ENCODE data around the gene UCK1. TPM values are rescaled to one million over a fixed set of nuclear protein-coding genes. Genes with fewer than 3 reads are reported as not detected.

UCK1 gene
- total and polyA plus RNA-seq, 2 donors, result 7.3 to 39.1 TPM

GRCh38 chr9:131487621-131488031, 43.4 kb downstream of the UCK1 start:
- H3K4me1 ChIP-seq (ENCODE audit: insufficient read depth), result no peaks in the 10 kb centered on the region
- H3K36me3 ChIP-seq (ENCODE audit: insufficient read depth), result peaks cover 20% of the 10 kb centered on the region
- 79% methylated on average over 14 of the region's 14 CpGs for WGBS
- no peak overlapping the region for H3K4me3 ChIP-seq (ENCODE audit: low read depth, low read length)
- DNase-seq (ENCODE audit: extremely low spot score), result no peak
- no peak overlapping the region for H3K27ac ChIP-seq (ENCODE audit: low read depth)

DNA sequence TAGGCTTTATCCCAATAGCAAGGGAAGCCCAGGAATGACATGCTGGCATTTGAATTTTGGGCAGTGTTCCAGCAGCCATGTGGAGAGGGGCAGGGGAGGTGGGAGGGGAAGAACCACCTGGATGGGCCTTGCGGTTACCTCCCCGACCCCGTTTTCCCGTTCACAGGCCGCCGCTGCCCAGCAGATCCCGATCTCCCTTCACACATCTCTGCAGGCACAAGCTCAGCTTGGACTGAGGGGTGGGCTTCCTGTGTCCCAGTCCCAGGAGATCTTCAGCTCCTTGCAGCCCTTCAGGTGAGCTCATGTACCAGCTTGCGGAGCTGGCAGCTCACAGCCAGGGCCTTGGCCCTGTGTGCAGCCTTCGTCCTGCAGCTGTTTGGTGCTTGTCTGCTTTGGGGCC, 44.1 kb downstream of the UCK1 start:
- no peak overlapping the region for H3K27ac ChIP-seq (ENCODE audit: low read depth)
- WGBS, result 88% methylated on average over 9 of the region's 9 CpGs
- H3K36me3 ChIP-seq (ENCODE audit: insufficient read depth), result peaks cover 19% of the 10 kb centered on the region
- DNase-seq (ENCODE audit: extremely low spot score), result no peak
- H3K4me3 ChIP-seq (ENCODE audit: low read depth, low read length), result no peak overlapping the region
- no peaks in the 10 kb centered on the region for H3K4me1 ChIP-seq (ENCODE audit: insufficient read depth)

DNA sequence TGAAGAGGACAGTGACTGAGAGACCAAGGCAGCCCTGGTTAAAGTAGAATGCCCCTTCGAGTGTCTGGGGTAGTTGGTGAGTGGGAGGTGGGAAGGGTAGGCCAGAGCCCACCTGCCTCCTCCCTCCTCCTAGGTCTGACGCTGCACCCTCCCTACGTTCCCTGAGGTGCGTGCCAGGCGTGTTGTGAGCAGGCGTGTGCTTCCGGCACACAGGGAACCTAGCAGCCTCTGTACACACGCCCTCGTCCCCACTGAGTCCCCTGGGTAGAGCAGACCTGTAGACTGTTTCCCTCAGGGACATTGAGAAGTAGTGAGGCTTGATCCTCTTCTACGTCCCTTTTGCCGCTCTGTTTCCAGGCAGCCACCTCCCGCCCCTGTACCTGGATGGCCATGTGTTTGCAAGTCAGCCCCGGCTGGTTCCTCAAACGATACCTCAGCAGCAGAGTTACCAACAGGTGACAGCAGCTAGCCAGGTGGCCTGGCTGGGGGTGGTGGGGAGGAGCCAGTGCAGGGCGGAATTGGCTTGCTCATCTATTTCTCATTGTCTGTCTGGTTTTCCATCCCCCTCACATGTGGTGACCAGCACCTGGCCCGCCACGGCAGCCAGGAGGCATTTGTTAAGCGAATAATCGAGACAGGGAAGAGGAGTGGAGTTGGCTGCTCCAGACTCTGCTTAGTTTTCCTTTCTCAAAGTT, 45.2 kb downstream of the UCK1 start:
- WGBS, result 88% methylated on average over 19 of the region's 19 CpGs
- Histone ChIP-seq H3K36me3 (ENCODE audit: insufficient read depth) (peaks cover 19% of the 10 kb centered on the region), H3K27ac (ENCODE audit: low read depth) (no peak overlapping the region), H3K4me1 (ENCODE audit: insufficient read depth) (no peaks in the 10 kb centered on the region), H3K4me3 (ENCODE audit: low read depth, low read length) (no peak overlapping the region)
- no peak for DNase-seq (ENCODE audit: extremely low spot score)

- Histone ChIP-seq H3K4me1 (ENCODE audit: insufficient read depth) (no peaks in the 10 kb centered on the region), H3K36me3 (ENCODE audit: insufficient read depth) (peaks cover 18% of the 10 kb centered on the region), H3K4me3 (ENCODE audit: low read depth, low read length) (no peak overlapping the region), H3K27ac (ENCODE audit: low read depth) (no peak overlapping the region)
- WGBS, result 91% methylated on average over 12 of the region's 12 CpGs
- DNase-seq (ENCODE audit: extremely low spot score), result no peak
These were observed 45.9 kb downstream of the UCK1 start for GRCh38 chr9:131485206-131485605.

DNA sequence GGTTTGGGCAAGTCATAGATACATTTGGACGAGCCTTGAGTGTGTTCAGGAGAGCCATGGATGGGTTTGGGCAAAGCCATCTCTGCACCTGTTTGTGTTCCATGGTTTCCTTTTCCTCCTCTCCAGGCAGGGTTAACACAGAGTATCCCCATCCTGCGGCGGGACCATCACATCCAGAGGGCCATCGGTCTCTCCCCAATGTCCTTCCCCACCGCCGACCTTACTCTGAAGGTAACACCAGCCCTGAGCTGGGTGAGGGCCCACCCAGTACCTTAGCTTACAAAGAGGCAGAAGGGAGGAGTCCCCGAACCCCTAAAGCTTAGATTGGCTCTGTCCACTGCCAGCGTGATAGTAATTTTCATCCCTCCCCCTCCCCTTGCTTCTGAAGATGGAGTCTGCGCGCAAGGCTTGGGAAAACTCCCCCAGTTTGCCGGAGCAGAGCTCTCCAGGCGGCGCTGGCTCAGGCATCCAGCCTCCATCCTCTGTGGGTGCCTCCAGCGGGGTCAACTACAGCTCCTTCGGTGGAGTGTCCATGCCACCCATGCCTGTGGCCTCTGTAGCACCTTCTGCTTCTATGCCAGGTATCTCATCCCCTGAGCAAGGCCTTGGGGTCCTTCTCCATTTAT, 46.4 kb downstream of the UCK1 start:
- Histone ChIP-seq H3K4me3 (ENCODE audit: low read depth, low read length) (no peak overlapping the region), H3K27ac (ENCODE audit: low read depth) (no peak overlapping the region), H3K4me1 (ENCODE audit: insufficient read depth) (no peaks in the 10 kb centered on the region), H3K36me3 (ENCODE audit: insufficient read depth) (peaks cover 15% of the 10 kb centered on the region)
- whole genome bisulfite sequencing, result 93% methylated on average over 15 of the region's 15 CpGs
- DNase-seq (ENCODE audit: extremely low spot score), result no peak

- Histone ChIP-seq H3K4me3 (ENCODE audit: low read depth, low read length) (no peak overlapping the region), H3K27ac (ENCODE audit: low read depth) (no peak overlapping the region), H3K36me3 (ENCODE audit: insufficient read depth) (peaks cover 16% of the 10 kb centered on the region), H3K4me1 (ENCODE audit: insufficient read depth) (no peaks in the 10 kb centered on the region)
- 92% methylated on average over 7 of the region's 7 CpGs for WGBS
- DNase-seq (ENCODE audit: extremely low spot score), result no peak
These were observed 47.0 kb downstream of the UCK1 start for GRCh38 chr9:131484051-131484445.

- no peak for DNase-seq (ENCODE audit: extremely low spot score)
- no peak overlapping the region for H3K4me3 ChIP-seq (ENCODE audit: low read depth, low read length)
- H3K4me1 ChIP-seq (ENCODE audit: insufficient read depth), result no peaks in the 10 kb centered on the region
- no peak overlapping the region for H3K27ac ChIP-seq (ENCODE audit: low read depth)
- H3K36me3 ChIP-seq (ENCODE audit: insufficient read depth), result peaks cover 16% of the 10 kb centered on the region
- WGBS, result 83% methylated on average over 9 of the region's 9 CpGs
These were observed 47.6 kb downstream of the UCK1 start for GRCh38 chr9:131483319-131484050.

DNA sequence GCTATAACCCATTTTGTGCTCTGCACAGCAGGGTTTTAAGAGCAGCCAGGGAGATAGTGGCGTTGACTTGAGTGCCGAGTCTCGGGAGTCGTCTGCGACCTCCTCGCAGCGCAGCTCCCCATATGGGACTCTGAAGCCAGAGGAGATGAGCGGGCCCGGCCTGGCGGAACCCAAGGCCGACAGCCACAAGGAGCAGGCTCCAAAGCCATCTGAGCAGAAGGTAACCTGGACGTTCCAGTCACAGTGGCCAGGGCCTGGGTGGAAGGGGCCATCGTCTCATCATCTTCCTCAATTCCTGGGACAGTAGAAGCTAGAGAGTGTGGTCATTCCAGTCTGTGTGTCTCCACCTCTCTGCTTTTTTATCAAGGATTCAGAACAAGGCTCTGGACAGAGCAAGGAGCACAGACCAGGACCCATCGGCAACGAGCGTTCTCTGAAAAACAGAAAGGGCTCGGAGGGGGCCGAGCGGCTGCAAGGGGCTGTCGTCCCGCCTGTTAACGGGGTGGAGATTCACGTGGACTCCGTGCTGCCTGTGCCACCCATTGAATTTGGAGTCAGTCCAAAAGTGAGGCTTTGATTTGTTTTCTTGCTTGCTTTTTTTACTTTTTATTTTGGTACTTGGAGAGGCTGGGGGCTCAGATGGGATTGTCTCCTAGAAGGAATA, 48.6 kb downstream of the UCK1 start:
- 85% methylated on average over 24 of the region's 24 CpGs for WGBS
- Histone ChIP-seq H3K27ac (ENCODE audit: low read depth) (no peak overlapping the region), H3K36me3 (ENCODE audit: insufficient read depth) (peaks cover 16% of the 10 kb centered on the region)

DNA sequence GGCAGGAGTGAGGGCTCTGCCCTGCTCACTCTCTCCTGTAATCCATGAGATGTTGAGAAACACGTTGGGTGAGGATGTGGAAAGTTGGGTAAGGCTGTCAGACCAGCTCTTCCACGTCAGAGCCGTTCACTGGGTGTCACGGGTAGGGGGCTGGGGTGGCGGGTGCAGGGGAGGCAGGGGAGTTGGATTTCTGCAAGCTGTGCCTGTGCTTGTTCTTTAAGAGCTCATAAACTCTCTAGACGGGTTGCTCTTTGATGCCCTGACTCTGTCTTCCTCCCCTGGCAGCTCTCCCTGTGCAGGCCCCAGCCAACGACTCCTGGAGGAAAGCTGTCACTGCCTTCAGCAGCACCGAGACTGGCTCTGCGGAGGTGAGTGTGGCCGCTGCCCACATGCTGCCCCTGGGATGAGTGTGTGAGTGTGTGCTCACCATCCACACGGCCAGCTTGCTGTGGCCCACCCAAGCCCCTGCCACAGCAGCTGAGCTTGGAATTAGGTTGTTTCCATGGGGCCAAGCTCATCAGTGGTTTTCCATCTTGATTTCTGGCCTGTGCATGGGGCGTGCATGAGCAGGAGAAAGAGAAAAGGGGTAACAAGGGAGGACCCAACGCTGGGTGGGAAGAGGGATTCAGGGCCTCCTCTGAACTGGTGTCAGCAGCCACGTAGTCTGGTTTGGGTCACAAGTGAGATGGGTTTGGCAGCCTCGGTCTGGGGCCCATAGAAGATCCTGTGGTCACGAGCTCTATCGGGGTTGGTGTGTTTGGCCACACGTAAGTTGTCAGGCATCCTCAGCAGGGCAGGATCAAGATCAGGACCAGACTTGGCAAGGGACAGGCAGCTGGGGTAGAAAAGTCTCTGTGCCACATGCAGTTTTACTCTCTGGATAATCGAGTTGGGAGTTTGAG, 49.4 kb downstream of the UCK1 start:
- no peaks in the 10 kb centered on the region for H3K4me1 ChIP-seq (ENCODE audit: insufficient read depth)
- DNase-seq (ENCODE audit: extremely low spot score), result peak; percentile 78
- no peak overlapping the region for H3K4me3 ChIP-seq (ENCODE audit: low read depth, low read length)
- H3K27ac ChIP-seq (ENCODE audit: low read depth), result no peak overlapping the region
- H3K36me3 ChIP-seq (ENCODE audit: insufficient read depth), result peaks cover 12% of the 10 kb centered on the region
- 77% methylated on average over 19 of the region's 19 CpGs for WGBS

More for the DNA sequence above, 48.6 kb downstream of the UCK1 start:
- no peak for DNase-seq (ENCODE audit: extremely low spot score)
- Histone ChIP-seq H3K4me3 (ENCODE audit: low read depth, low read length) (no peak overlapping the region), H3K4me1 (ENCODE audit: insufficient read depth) (no peaks in the 10 kb centered on the region)

- 92% methylated on average over 1 of the region's 1 CpG for WGBS
- DNase-seq (ENCODE audit: extremely low spot score), result no peak
- Histone ChIP-seq H3K36me3 (ENCODE audit: insufficient read depth) (peaks cover 17% of the 10 kb centered on the region), H3K4me1 (ENCODE audit: insufficient read depth) (no peaks in the 10 kb centered on the region), H3K4me3 (ENCODE audit: low read depth, low read length) (no peak overlapping the region), H3K27ac (ENCODE audit: low read depth) (no peak overlapping the region)
These were observed 50.8 kb downstream of the UCK1 start for GRCh38 chr9:131480258-131480657.

- Histone ChIP-seq H3K4me1 (ENCODE audit: insufficient read depth) (no peaks in the 10 kb centered on the region), H3K36me3 (ENCODE audit: insufficient read depth) (peaks cover 19% of the 10 kb centered on the region), H3K4me3 (ENCODE audit: low read depth, low read length) (no peak overlapping the region), H3K27ac (ENCODE audit: low read depth) (no peak overlapping the region)
- DNase-seq (ENCODE audit: extremely low spot score), result no peak
- WGBS, result 91% methylated on average over 10 of the region's 10 CpGs
These were observed 52.2 kb downstream of the UCK1 start for GRCh38 chr9:131478911-131479310.

DNA sequence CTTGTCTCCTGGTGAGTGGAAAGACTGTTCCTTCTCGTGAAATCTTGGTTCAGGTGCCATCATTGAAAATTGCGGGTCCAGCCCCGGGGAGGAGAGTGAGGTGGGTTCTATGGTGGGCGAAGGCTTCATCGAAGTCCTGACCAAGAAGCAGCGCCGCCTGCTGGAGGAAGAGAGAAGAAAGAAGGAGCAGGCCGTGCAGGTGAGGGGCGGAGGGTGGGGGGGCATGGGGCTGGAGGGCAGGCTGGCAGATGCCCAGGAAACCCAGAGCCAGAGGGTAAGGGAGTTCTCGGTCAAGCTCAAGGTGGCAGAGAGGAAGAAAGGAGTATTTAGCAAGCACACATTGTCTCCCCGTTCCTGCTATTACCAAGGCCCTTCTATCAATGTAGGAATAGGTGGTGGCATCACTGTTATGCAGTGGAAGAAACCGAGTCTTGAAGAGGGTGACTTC, 52.6 kb downstream of the UCK1 start:
- Histone ChIP-seq H3K27ac (ENCODE audit: low read depth) (no peak overlapping the region), H3K4me1 (ENCODE audit: insufficient read depth) (no peaks in the 10 kb centered on the region), H3K36me3 (ENCODE audit: insufficient read depth) (peaks cover 19% of the 10 kb centered on the region), H3K4me3 (ENCODE audit: low read depth, low read length) (no peak overlapping the region)
- no peak for DNase-seq (ENCODE audit: extremely low spot score)
- WGBS, result 50% methylated on average over 12 of the region's 12 CpGs

Data from urinary bladder (tissue), 4 donors.